T-cell (primary cell): ENCODE results near the gene RGS7. TPM values are rescaled to one million over a fixed set of nuclear protein-coding genes. Genes with fewer than 3 reads are reported as not detected.

Source experiments
- ATAC-seq, 4 experiments: fragments of 200-7000 bp in 3 of 4; fragments of 150-1000 bp in 1 of 4; cut with Tn5 transposase; replicated peaks in 1 of 4; 1 replicate in 3 of 4; 2 replicates in 1 of 4; pipeline ENCODE4 v1.10.0; 2021; ENCODE audit warnings: moderate library complexity in 3 of 4, mild to moderate bottlenecking in 2 of 4, moderate number of reproducible peaks in 1 of 4
- CTCF ChIA-PET, 2 donors: fragments of 300-600 bp; sonication (Branson Sonifier 250); formaldehyde crosslinking; loops; one replicate each; lab custom pipeline; 2022; ENCODE audit warnings: antibody characterized with exemption in 2 of 2; lab: Charles Lee
- POLR2A ChIA-PET, 2 donors: fragments of 300-600 bp; sonication (Branson Sonifier 250); formaldehyde crosslinking; loops; one replicate each; lab custom pipeline; 2022; ENCODE audit warnings: antibody characterized with exemption in 2 of 2; lab: Charles Lee
- DNase-seq, 35 experiments: peaks; one replicate each; pipeline versions ENCODE4 v3.0.0 to v3.0.0-alpha.2; 2013 to 2023
- H3K27ac ChIP-seq: one replicate; pipeline ENCODE4 v1.5.1; 2013; ENCODE audit warnings: low read length
- H3K27me3 ChIP-seq, 2 experiments: replicated peaks in 1 of 2; 1 replicate in 1 of 2; 2 replicates in 1 of 2; pipeline versions ENCODE4 v1.6.1 to v1.7.0; 2013; ENCODE audit warnings: low read length in 1 of 2, mixed read lengths in 1 of 2; ENCODE audit not compliant: control insufficient read depth in 2 of 2, insufficient read depth in 2 of 2; ENCODE audit errors: extremely low read depth in 1 of 2
- H3K36me3 ChIP-seq, 2 donors: 1 replicate in 1 of 2; 2 replicates in 1 of 2; pipeline versions ENCODE4 v1.6.1 to v1.7.0; 2013; ENCODE audit warnings: low read length in 1 of 2; ENCODE audit not compliant: control insufficient read depth in 2 of 2, insufficient read depth in 1 of 2; ENCODE audit errors: extremely low read depth in 1 of 2
- H3K4me1 ChIP-seq, 2 experiments: 1 replicate in 1 of 2; 2 replicates in 1 of 2; pipeline versions ENCODE4 v1.6.1 to v1.7.0; 2013; ENCODE audit warnings: low read length in 2 of 2, mixed read lengths in 1 of 2; ENCODE audit not compliant: insufficient read depth in 2 of 2, control insufficient read depth in 1 of 2; ENCODE audit errors: extremely low read depth in 1 of 2
- H3K4me3 ChIP-seq, 2 donors: 1 replicate in 1 of 2; 2 replicates in 1 of 2; pipeline versions ENCODE4 v1.5.1 to v1.7.0; 2013; ENCODE audit warnings: mild to moderate bottlenecking in 2 of 2, low read length in 1 of 2, moderate library complexity in 1 of 2; ENCODE audit not compliant: control insufficient read depth in 1 of 2; ENCODE audit errors: extremely low read depth in 1 of 2
- H3K9me3 ChIP-seq: 2 replicates; pipeline ENCODE4 v1.7.0; 2013
- H3K27ac Mint-ChIP-seq, 2 donors: one replicate each; pipeline ENCODE4 v1.8.0; 2020 to 2021; ENCODE audit warnings: mild to moderate bottlenecking in 2 of 2, mixed read lengths in 2 of 2
- H3K27me3 Mint-ChIP-seq, 2 donors: one replicate each; pipeline ENCODE4 v1.8.0; 2021 to 2022; ENCODE audit warnings: mixed read lengths in 2 of 2
- H3K36me3 Mint-ChIP-seq: one replicate; pipeline ENCODE4 v1.8.0; 2021; ENCODE audit warnings: mixed read lengths
- H3K4me1 Mint-ChIP-seq, 3 donors: one replicate each; pipeline ENCODE4 v1.8.0; 2020 to 2022; ENCODE audit warnings: mixed read lengths in 3 of 3, mild to moderate bottlenecking in 1 of 3
- H3K4me3 Mint-ChIP-seq, 3 donors: one replicate each; pipeline ENCODE4 v1.8.0; 2020 to 2022; ENCODE audit warnings: mild to moderate bottlenecking in 3 of 3, mixed read lengths in 3 of 3, moderate library complexity in 3 of 3
- H3K9me3 Mint-ChIP-seq, 3 donors: one replicate each; pipeline ENCODE4 v1.8.0; 2020 to 2022; ENCODE audit warnings: mixed read lengths in 3 of 3
- WGBS: methylation state at CpG from one replicate; pipeline ENCODE4 v1.1.5; 2013; ENCODE audit warnings: missing lambda C conversion rate; ENCODE audit not compliant: insufficient coverage; 5-methylcytosine and 5-hydroxymethylcytosine counted together
- total RNA-seq, 35 experiments: library from RNA in 6 of 35; stranded (reverse) in 6 of 35; fragments of 120-200 nt in 1 of 35; gene quantifications; one replicate each; pipeline versions ENCODE4 v1.2.1 to v1.2.4 and lab custom pipeline; 2013 to 2026

The RGS7 gene
- total RNA-seq, 5 donors from 2014 or later (not counting 1 experiment from before 2014, with no cell fraction given) = not detected

DNA sequence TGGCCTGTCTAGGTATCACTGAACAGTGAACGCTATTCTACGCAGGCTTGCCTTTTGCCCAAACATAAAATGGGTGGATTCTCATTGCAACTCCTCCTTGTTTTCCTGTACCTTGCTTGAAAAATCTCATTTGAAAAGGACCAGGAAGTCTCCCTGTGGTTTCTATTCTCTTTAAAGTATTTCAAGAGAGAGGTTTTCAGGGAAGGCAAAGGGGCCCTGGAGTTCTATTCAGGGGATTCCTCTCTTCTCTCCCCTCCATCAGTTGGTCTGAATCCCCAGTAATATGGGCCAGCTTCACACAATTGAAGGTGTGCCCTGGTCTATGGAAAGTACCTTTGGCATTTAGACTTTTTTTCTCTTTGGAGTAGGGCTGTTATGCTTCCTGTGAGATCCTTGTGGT, 311.3 kb downstream of the RGS7 start:
- Histone ChIP-seq H3K27me3 (no peaks in the 10 kb centered on the region), H3K4me1 (no peaks in the 10 kb centered on the region), H3K4me3 (no peak overlapping the region), H3K27ac (no peak overlapping the region), H3K9me3 (no peaks in the 10 kb centered on the region), H3K36me3 (no peaks in the 10 kb centered on the region)
- H3K36me3 Mint-ChIP-seq = no peaks in the 10 kb centered on the region
- no peaks in the 10 kb centered on the region for H3K4me1 Mint-ChIP-seq
- no peak overlapping the region for H3K27ac Mint-ChIP-seq
- ATAC-seq = no peak
- no peaks in the 10 kb centered on the region for H3K27me3 Mint-ChIP-seq
- ChIA-PET POLR2A (no interaction called here), CTCF (no interaction called here)
- 83% methylated on average over 2 of the region's 2 CpGs for WGBS
- no peak for DNase-seq
- peaks cover 5 to 9% (median 7%) of the 10 kb centered on the region in 3 donors for H3K9me3 Mint-ChIP-seq
- H3K4me3 Mint-ChIP-seq = no peak overlapping the region

DNA sequence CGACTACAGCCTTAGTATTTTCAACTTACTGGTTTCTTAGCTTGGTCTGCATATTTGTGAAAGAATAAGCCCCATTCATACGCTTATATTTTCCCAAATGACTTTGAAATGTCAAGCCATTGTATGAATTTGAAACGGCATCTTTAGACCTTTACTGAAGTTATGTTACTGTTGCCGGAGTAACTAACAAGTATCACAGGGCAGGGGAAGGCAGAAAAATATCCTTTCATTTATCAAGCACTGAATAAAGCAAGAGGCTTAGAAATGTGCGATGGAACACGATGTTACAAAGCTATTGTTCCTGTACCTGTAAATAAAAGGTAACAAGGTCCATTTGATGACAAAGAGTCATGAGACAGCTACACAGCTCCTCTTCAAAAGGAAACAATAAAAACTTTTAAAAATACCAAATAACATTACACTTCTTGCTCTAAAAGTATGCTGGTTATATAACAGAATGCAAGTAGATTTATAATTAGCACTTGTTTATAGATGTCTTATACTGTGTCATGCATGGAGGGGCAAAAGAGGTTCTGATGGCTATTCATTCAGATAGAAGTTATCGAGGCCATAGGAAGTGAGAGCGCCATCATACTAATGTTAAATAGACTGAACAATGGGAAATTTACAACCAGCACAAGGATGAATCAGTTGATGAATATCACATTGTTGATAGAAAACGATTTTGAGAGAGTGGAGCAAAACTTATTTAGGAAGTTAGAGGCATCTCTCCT, 322.6 kb downstream of the RGS7 start:
- no peak overlapping the region for H3K4me3 ChIP-seq
- no peaks in the 10 kb centered on the region for H3K4me1 Mint-ChIP-seq
- H3K27ac ChIP-seq = no peak overlapping the region
- POLR2A ChIA-PET = no interaction called here
- ATAC-seq (no peak), DNase-seq (no peak)
- H3K9me3 ChIP-seq = no peaks in the 10 kb centered on the region
- no peak overlapping the region for H3K27ac Mint-ChIP-seq
- CTCF ChIA-PET = no interaction called here
- H3K9me3 Mint-ChIP-seq = peaks cover 4 to 8% (median 8%) of the 10 kb centered on the region in 3 donors
- no peaks in the 10 kb centered on the region for H3K27me3 Mint-ChIP-seq
- H3K4me1 ChIP-seq = no peaks in the 10 kb centered on the region
- no peak overlapping the region for H3K4me3 Mint-ChIP-seq
- H3K27me3 ChIP-seq = no peaks in the 10 kb centered on the region
- no peaks in the 10 kb centered on the region for H3K36me3 Mint-ChIP-seq
- no peaks in the 10 kb centered on the region for H3K36me3 ChIP-seq
- WGBS = no CpG with 5 or more reads among the region's 9 CpGs

DNA sequence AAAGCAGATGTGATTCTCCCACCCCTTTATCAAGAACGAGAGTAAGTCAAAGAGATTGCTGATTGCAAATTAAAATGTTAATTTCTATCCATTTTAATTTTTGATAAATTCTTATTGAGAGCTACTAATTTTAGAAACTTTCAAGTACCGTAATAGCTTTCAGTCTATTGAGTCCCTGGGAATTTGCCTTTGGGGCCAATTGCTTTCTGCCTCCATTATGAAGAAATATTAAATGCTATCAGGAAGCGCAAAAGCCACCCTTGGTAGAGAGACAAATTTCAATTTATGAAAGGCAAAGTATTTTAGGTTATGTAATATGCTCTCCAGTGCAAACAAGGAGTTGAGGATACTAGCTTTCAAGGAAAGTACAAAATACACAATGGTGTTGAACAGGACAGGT, 332.2 kb downstream of the RGS7 start:
- peaks cover 4 to 12% (median 8%) of the 10 kb centered on the region in 3 donors for H3K9me3 Mint-ChIP-seq
- H3K4me1 Mint-ChIP-seq = no peaks in the 10 kb centered on the region
- Histone ChIP-seq H3K9me3 (no peaks in the 10 kb centered on the region), H3K4me1 (no peaks in the 10 kb centered on the region), H3K27me3 (no peaks in the 10 kb centered on the region), H3K27ac (no peak overlapping the region), H3K4me3 (no peak overlapping the region), H3K36me3 (no peaks in the 10 kb centered on the region)
- no peaks in the 10 kb centered on the region for H3K27me3 Mint-ChIP-seq
- ATAC-seq = no peak
- no peak overlapping the region for H3K27ac Mint-ChIP-seq
- H3K36me3 Mint-ChIP-seq = no peaks in the 10 kb centered on the region
- DNase-seq = no peak
- ChIA-PET POLR2A (no interaction called here), CTCF (interaction anchor here in 1 of 2 donors (0.6 kb wide), 1 partner anchor 22 kb away, joined by 7 read pairs; no protein-coding TSS in a partner anchor)
- no peak overlapping the region for H3K4me3 Mint-ChIP-seq
- WGBS = 100% methylated on average over 1 of the region's 3 CpGs

DNA sequence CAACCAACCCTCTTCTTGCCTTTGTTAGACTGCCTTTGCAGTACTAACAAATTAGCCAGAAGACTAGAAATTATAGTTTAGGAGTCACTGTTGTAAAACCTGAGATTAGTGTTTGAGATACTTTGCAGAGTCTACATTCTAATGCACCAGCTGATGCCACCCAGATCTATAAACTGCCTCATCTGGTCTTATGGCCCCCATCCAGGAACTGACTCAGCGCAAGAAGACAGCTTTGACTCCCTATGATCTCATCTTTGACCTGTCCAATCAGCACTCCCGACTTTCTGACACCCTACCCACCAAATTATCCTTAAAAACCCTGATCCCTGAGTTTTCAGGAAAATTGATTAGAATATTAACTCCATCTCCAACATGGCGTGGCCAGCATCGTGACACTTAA, 334.6 kb downstream of the RGS7 start:
- peaks cover 13 to 21% (median 21%) of the 10 kb centered on the region in 3 donors for H3K9me3 Mint-ChIP-seq
- H3K36me3 ChIP-seq = no peaks in the 10 kb centered on the region
- no peak overlapping the region for H3K4me3 Mint-ChIP-seq
- 100% methylated on average over 1 of the region's 4 CpGs for WGBS
- DNase-seq = no peak
- H3K27ac Mint-ChIP-seq = no peak overlapping the region
- no peak overlapping the region for H3K27ac ChIP-seq
- H3K27me3 ChIP-seq = no peaks in the 10 kb centered on the region
- CTCF ChIA-PET = no interaction called here
- no peaks in the 10 kb centered on the region for H3K4me1 ChIP-seq
- H3K27me3 Mint-ChIP-seq = no peaks in the 10 kb centered on the region
- H3K4me1 Mint-ChIP-seq = no peaks in the 10 kb centered on the region
- no peak overlapping the region for H3K4me3 ChIP-seq
- H3K9me3 ChIP-seq = no peaks in the 10 kb centered on the region
- no peak for ATAC-seq
- POLR2A ChIA-PET = no interaction called here
- no peaks in the 10 kb centered on the region for H3K36me3 Mint-ChIP-seq

- H3K27me3 ChIP-seq = no peaks in the 10 kb centered on the region
- ChIA-PET CTCF (no interaction called here), POLR2A (no interaction called here)
- H3K4me1 ChIP-seq = no peaks in the 10 kb centered on the region
- no peak overlapping the region for H3K27ac Mint-ChIP-seq
- H3K27me3 Mint-ChIP-seq = no peaks in the 10 kb centered on the region
- H3K36me3 Mint-ChIP-seq = no peaks in the 10 kb centered on the region
- H3K9me3 ChIP-seq = no peaks in the 10 kb centered on the region
- DNase-seq (no peak), ATAC-seq (no peak)
- peaks cover 19 to 27% (median 26%) of the 10 kb centered on the region in 3 donors for H3K9me3 Mint-ChIP-seq
- no peak overlapping the region for H3K4me3 Mint-ChIP-seq
- 90% methylated on average over 2 of the region's 6 CpGs for WGBS
- no peak overlapping the region for H3K27ac ChIP-seq
- H3K36me3 ChIP-seq = no peaks in the 10 kb centered on the region
- H3K4me1 Mint-ChIP-seq = no peaks in the 10 kb centered on the region
- no peak overlapping the region for H3K4me3 ChIP-seq
Observed at GRCh38 chr1:241020851-241021697, 335.9 kb downstream of the RGS7 start.

GRCh38 chr1:241012708-241013340, 344.2 kb downstream of the RGS7 start:
- Mint-ChIP-seq H3K27me3 (no peaks in the 10 kb centered on the region), H3K9me3 (peaks cover 14 to 18% (median 16%) of the 10 kb centered on the region in 3 donors), H3K36me3 (no peaks in the 10 kb centered on the region), H3K27ac (no peak overlapping the region), H3K4me3 (no peak overlapping the region), H3K4me1 (no peaks in the 10 kb centered on the region)
- H3K27ac ChIP-seq = no peak overlapping the region
- ChIA-PET POLR2A (no interaction called here), CTCF (no interaction called here)
- no peaks in the 10 kb centered on the region for H3K36me3 ChIP-seq
- H3K4me1 ChIP-seq = no peaks in the 10 kb centered on the region
- H3K9me3 ChIP-seq = no peaks in the 10 kb centered on the region
- H3K4me3 ChIP-seq = no peak overlapping the region
- ATAC-seq (no peak), DNase-seq (no peak)
- H3K27me3 ChIP-seq = no peaks in the 10 kb centered on the region
- WGBS = 33% methylated on average over 1 of the region's 7 CpGs
